ENCODE results near the gene STMN1. TPM values are rescaled to one million over a fixed set of nuclear protein-coding genes. Genes with fewer than 3 reads are reported as not detected.

STMN1 gene
- total RNA-seq, 1 donor from 2014 or later = 2,298 TPM

DNA sequence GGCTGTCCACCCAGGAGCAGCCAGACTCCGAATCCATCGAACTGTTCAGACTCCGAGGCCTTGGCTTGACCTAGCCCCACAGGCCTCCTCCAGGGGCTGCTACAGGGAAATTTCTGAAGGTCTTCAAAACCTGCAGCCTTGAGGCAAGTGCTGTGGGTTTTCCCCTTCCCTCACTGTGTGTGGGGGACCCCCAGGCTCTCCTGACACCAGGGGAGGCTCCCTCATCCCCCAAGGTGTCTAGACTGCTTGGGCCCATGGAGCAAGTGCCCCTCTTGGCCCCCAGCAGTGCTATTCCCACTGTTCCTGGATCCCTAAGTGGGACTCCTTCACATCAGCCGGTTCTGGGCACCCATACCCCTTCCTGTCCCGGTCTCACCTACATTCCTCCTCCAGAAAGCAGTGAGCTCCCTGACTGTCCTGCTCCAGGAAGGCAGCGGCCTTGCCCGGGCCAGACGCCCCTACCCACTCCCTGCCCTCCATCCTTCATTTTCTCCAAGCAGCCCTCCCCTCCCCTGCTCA lies 31.5 kb downstream of the STMN1 start:
- Mint-ChIP-seq H3K36me3 (ENCODE audit: unreplicated experiment) (no peaks in the 10 kb centered on the region), H3K27me3 (ENCODE audit: unreplicated experiment) (peaks cover 4% of the 10 kb centered on the region), H3K9me3 (ENCODE audit: unreplicated experiment) (peaks cover 1% of the 10 kb centered on the region), H3K27ac (ENCODE audit: unreplicated experiment) (no peak overlapping the region), H3K4me3 (ENCODE audit: unreplicated experiment) (peak overlapping the region; percentile 91), H3K4me1 (ENCODE audit: low read depth, unreplicated experiment) (peaks cover 3% of the 10 kb centered on the region)
- no peak for DNase-seq
- TF ChIP-seq, protein P1, sequence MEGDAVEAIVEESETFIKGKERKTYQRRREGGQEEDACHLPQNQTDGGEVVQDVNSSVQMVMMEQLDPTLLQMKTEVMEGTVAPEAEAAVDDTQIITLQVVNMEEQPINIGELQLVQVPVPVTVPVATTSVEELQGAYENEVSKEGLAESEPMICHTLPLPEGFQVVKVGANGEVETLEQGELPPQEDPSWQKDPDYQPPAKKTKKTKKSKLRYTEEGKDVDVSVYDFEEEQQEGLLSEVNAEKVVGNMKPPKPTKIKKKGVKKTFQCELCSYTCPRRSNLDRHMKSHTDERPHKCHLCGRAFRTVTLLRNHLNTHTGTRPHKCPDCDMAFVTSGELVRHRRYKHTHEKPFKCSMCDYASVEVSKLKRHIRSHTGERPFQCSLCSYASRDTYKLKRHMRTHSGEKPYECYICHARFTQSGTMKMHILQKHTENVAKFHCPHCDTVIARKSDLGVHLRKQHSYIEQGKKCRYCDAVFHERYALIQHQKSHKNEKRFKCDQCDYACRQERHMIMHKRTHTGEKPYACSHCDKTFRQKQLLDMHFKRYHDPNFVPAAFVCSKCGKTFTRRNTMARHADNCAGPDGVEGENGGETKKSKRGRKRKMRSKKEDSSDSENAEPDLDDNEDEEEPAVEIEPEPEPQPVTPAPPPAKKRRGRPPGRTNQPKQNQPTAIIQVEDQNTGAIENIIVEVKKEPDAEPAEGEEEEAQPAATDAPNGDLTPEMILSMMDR (IDR thresholded peaks at IDR 0.05; ENCODE audit: partially characterized antibody, unreplicated experiment) = no peak

DNA sequence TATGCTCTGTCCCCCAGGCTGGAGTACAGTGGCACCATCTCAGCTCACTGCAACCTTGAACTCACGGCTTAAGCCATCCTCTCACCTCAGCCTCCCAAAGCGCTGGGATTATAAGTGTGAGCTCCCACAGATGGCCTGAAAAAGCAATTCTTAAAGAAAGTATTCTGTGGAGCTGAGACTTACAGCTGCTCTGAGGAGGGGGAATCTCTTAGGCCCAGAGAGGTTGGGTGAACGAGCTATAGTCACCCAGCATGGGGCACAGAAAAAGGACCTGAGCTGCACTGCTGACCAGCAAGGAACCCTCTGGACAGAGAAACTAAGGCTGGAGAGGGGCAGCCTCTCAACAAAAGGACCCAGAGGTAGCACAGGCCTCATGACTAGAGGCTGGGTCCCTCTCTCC lies 32.0 kb downstream of the STMN1 start:
- H3K27ac Mint-ChIP-seq (ENCODE audit: unreplicated experiment) = no peak overlapping the region
- H3K9me3 Mint-ChIP-seq (ENCODE audit: unreplicated experiment) = peaks cover under 1% of the 10 kb centered on the region

DNA sequence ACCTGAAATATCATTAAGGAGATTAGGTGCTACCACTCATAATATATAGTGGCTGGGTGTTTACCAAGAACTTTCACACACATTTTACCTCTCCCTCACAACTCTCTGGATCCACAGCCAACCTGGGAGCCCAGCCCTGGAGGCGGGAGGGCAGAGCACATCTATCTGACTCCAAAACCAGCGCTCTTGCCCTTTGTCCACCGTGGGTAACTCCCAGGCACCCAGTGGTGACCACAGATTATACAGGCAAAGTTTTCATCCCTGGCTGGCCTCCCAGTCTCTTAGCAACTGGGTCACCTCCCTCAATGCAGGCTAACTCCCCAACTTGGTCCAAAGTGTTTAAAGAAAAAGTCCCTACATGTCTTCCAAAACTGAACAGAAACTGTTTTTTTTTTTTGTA lies 33.1 kb downstream of the STMN1 start:
- no peak for DNase-seq

More for the DNA sequence above, 32.0 kb downstream of the STMN1 start:
- no peak overlapping the region for H3K4me3 Mint-ChIP-seq (ENCODE audit: unreplicated experiment)
- peaks cover 3% of the 10 kb centered on the region for H3K27me3 Mint-ChIP-seq (ENCODE audit: unreplicated experiment)
- TF ChIP-seq, protein P1 (IDR thresholded peaks at IDR 0.05; ENCODE audit: partially characterized antibody, unreplicated experiment) = no peak
- no peaks in the 10 kb centered on the region for H3K36me3 Mint-ChIP-seq (ENCODE audit: unreplicated experiment)
- peaks cover 3% of the 10 kb centered on the region for H3K4me1 Mint-ChIP-seq (ENCODE audit: low read depth, unreplicated experiment)
- no peak for DNase-seq

DNA sequence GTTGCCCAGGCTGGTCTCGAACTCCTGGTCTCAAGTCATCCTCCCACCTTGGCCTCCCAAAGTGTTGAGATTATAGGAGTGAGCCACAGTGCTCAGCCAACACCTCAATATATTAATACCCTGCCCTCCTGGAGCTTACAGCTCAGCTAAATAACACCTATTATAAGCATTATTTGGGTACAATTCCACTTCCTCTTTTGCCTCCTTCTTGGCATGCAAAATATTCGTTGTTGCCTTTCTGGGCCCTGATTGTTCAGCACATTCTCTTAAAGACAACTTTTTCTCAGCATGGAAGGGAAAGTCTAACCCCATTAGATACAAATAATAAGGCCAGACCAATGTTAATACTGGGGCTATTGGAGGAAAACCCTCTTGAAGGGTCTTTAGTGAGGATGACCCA lies 33.5 kb downstream of the STMN1 start:
- Mint-ChIP-seq H3K27me3 (ENCODE audit: unreplicated experiment) (peaks cover 3% of the 10 kb centered on the region), H3K27ac (ENCODE audit: unreplicated experiment) (no peak overlapping the region), H3K4me1 (ENCODE audit: low read depth, unreplicated experiment) (peaks cover 6% of the 10 kb centered on the region), H3K9me3 (ENCODE audit: unreplicated experiment) (no peaks in the 10 kb centered on the region), H3K4me3 (ENCODE audit: unreplicated experiment) (no peak overlapping the region), H3K36me3 (ENCODE audit: unreplicated experiment) (no peaks in the 10 kb centered on the region)
- TF ChIP-seq, protein P1 (IDR thresholded peaks at IDR 0.05; ENCODE audit: partially characterized antibody, unreplicated experiment) = no peak
- no peak for DNase-seq

More for the DNA sequence above, 33.1 kb downstream of the STMN1 start:
- Mint-ChIP-seq H3K9me3 (ENCODE audit: unreplicated experiment) (no peaks in the 10 kb centered on the region), H3K4me1 (ENCODE audit: low read depth, unreplicated experiment) (peaks cover 3% of the 10 kb centered on the region), H3K4me3 (ENCODE audit: unreplicated experiment) (no peak overlapping the region), H3K36me3 (ENCODE audit: unreplicated experiment) (no peaks in the 10 kb centered on the region), H3K27ac (ENCODE audit: unreplicated experiment) (no peak overlapping the region), H3K27me3 (ENCODE audit: unreplicated experiment) (peaks cover 3% of the 10 kb centered on the region)
- TF ChIP-seq, protein P1 (IDR thresholded peaks at IDR 0.05; ENCODE audit: partially characterized antibody, unreplicated experiment) = no peak

DNA sequence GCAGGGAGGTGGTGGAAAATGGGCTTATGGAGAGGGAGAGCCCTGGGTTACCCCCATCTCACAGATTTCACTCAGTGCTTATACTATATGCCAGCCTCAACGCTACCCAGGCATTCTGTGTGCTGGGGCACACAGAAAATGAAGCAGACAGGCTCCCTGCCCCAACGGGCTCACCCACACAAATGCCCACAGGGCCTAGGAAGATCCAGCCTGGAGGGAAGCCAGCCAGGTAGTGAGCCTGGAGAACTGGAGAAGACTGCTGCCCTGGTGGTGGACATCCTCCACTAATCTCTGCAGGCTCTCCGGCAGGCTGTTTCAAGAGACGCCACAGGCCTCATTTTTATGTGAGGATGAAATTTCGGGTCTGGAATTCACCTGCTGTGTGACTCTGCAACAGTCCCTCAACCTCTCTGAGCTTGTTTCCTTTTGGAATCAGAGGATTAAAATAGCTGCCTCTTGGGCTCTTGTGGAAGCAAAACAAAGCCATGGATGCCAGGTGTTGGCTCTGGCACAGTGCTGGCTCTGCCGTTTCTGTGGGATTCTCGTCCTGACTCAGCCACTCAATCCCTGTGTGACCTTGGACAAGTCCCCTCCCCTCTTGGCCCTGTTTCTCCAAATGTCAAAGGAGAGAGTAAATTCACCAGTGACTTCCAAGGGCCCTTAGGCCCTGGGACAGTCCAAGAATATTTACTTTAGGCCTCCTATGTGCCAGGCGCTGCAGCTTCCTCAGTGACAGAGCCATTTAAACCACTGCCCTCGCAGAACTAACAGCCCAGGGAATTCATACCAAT lies 34.3 kb downstream of the STMN1 start:
- no peak for DNase-seq
- H3K4me1 Mint-ChIP-seq (ENCODE audit: low read depth, unreplicated experiment) = peaks cover 10% of the 10 kb centered on the region
- no peak overlapping the region for H3K27ac Mint-ChIP-seq (ENCODE audit: unreplicated experiment)
- no peaks in the 10 kb centered on the region for H3K36me3 Mint-ChIP-seq (ENCODE audit: unreplicated experiment)
- no peaks in the 10 kb centered on the region for H3K9me3 Mint-ChIP-seq (ENCODE audit: unreplicated experiment)
- no peak overlapping the region for H3K4me3 Mint-ChIP-seq (ENCODE audit: unreplicated experiment)
- TF ChIP-seq, protein P1 (IDR thresholded peaks at IDR 0.05; ENCODE audit: partially characterized antibody, unreplicated experiment) = no peak
- peaks cover 3% of the 10 kb centered on the region for H3K27me3 Mint-ChIP-seq (ENCODE audit: unreplicated experiment)
